HG02571 (cell line): Measurements from ENCODE around the gene TSKU.
"Not testable (repeated sequence)": the region's sequence is repeated elsewhere in the genome, so short reads cannot be mapped to it uniquely, and the experiment has no call there.

Experiments used
- ATAC-seq: cut with Tn5 transposase; IDR thresholded peaks from one replicate; pipeline ENCODE4 v1.9.1; 2021; ENCODE audit warnings: mild to moderate bottlenecking, moderate library complexity; ENCODE audit not compliant: unreplicated experiment

TSKU gene

GRCh38 chr11:76799066-76799804 lies 16.1 kb downstream of the TSKU start:
- ATAC-seq: peak; percentile 70

GRCh38 chr11:76800466-76801200 lies 17.5 kb downstream of the TSKU start:
- no peak for ATAC-seq

- ATAC-seq: no peak
Measured at GRCh38 chr11:76801225-76801624, 18.1 kb downstream of the TSKU start.

- no peak for ATAC-seq
Measured at GRCh38 chr11:76801736-76802135, 18.6 kb downstream of the TSKU start.

GRCh38 chr11:76802151-76802550 lies 19.0 kb downstream of the TSKU start:
- no peak for ATAC-seq

- ATAC-seq: no peak
Measured at GRCh38 chr11:76802621-76803020, 19.5 kb downstream of the TSKU start.

- no peak for ATAC-seq
Measured at GRCh38 chr11:76803023-76803422, 19.9 kb downstream of the TSKU start.

GRCh38 chr11:76803811-76804600 lies 20.9 kb downstream of the TSKU start:
- no peak for ATAC-seq

GRCh38 chr11:76805206-76805913 lies 22.2 kb downstream of the TSKU start:
- no peak for ATAC-seq

- ATAC-seq: no peak
Measured at GRCh38 chr11:76806131-76806530, 23.0 kb downstream of the TSKU start.

GRCh38 chr11:76806608-76807205 lies 23.6 kb downstream of the TSKU start:
- ATAC-seq: no peak

- ATAC-seq: no peak
Measured at GRCh38 chr11:76807206-76807875, 24.2 kb downstream of the TSKU start.

GRCh38 chr11:76808171-76808570 lies 25.0 kb downstream of the TSKU start:
- ATAC-seq: no peak

GRCh38 chr11:76808996-76809395 lies 25.8 kb downstream of the TSKU start:
- no peak for ATAC-seq

- ATAC-seq: no peak
Measured at GRCh38 chr11:76810151-76810853, 27.1 kb downstream of the TSKU start.

- no peak for ATAC-seq
Measured at GRCh38 chr11:76811259-76811658, 28.1 kb downstream of the TSKU start.

GRCh38 chr11:76814414-76814813 lies 31.3 kb downstream of the TSKU start:
- ATAC-seq: no peak

GRCh38 chr11:76815678-76816077 lies 32.5 kb downstream of the TSKU start:
- not testable (repeated sequence) for ATAC-seq

GRCh38 chr11:76820184-76820566 lies 37.0 kb downstream of the TSKU start:
- no peak for ATAC-seq
